ENCODE results near the gene SIN3A. TPM values are rescaled to one million over a fixed set of nuclear protein-coding genes. Genes with fewer than 3 reads are reported as not detected.

The SIN3A gene
- total RNA-seq, 1 experiment from 2014 or later = 24.9 TPM

DNA sequence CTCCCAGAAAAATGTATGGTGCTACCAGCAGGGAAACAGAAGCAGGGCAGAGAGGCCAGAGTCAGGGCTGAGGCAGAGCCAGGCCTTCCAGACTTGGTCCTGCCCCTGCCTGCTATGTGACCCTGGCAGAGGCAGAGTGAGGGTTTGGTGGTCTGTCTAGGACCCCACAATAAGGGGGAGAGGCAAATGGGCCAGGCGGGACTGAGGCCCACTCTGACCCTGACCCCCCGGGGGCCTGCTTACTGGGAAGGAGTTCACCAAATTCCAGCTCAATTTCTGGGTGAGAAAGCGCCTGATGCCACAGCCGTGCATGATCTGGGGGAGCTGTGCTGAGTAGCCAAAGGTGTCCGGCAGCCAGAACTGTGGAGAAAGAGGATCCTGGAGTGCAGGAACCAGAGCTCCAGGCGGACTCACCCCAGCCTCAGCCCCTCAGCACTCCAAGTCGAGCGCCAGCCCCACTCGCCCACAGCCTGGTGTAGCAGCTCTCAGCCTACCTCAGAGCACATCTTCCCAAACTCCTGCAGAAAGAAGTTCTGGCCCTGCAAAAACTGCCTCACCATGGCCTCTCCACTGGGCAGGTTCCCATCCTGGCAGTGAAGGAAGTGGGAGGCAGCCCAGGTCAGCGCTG is 90.0 kb downstream of the SIN3A start:
- no peaks in the 10 kb centered on the region for H3K9me3 ChIP-seq (ENCODE audit: low read length)
- no peaks in the 10 kb centered on the region for H3F3A ChIP-seq (ENCODE audit: low read length, unreplicated experiment)
- H3K27me3 ChIP-seq (ENCODE audit: low read length) = no peaks in the 10 kb centered on the region
- BruUV-seq (replicated peaks) = no TSS peak
- no peak overlapping the region for H3K4me3 ChIP-seq (ENCODE audit: low read length)
- ATAC-seq = no peak
- no peak overlapping the region for H2AFZ ChIP-seq (ENCODE audit: low read length)
- no peaks in the 10 kb centered on the region for H3K9me2 ChIP-seq (replicated peaks; ENCODE audit: low read length)
- CTCF ChIA-PET = no interaction called here
- H3K27ac ChIP-seq (ENCODE audit: low read length) = no peak overlapping the region
- TF ChIP-seq EZH2phosphoT487 (IDR thresholded peaks at IDR 0.05; ENCODE audit: borderline replicate concordance, low read length) (no peak), EZH2 (IDR thresholded peaks at IDR 0.05; ENCODE audit: low read length, unreplicated experiment) (no peak)
- TF ChIP-seq, protein P1, sequence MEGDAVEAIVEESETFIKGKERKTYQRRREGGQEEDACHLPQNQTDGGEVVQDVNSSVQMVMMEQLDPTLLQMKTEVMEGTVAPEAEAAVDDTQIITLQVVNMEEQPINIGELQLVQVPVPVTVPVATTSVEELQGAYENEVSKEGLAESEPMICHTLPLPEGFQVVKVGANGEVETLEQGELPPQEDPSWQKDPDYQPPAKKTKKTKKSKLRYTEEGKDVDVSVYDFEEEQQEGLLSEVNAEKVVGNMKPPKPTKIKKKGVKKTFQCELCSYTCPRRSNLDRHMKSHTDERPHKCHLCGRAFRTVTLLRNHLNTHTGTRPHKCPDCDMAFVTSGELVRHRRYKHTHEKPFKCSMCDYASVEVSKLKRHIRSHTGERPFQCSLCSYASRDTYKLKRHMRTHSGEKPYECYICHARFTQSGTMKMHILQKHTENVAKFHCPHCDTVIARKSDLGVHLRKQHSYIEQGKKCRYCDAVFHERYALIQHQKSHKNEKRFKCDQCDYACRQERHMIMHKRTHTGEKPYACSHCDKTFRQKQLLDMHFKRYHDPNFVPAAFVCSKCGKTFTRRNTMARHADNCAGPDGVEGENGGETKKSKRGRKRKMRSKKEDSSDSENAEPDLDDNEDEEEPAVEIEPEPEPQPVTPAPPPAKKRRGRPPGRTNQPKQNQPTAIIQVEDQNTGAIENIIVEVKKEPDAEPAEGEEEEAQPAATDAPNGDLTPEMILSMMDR (conservative IDR thresholded peaks at IDR 0.05; ENCODE audit: low read depth, low read length) = no peak
- no peaks in the 10 kb centered on the region for H4K20me1 ChIP-seq (ENCODE audit: low read length)
- DNase-seq = no peak
- intact Hi-C loops (cut with micrococcal nuclease) = loop anchor here (10.0 kb wide), 1 partner anchor 283 kb away; the partner anchor contains the start of genes IMP3 and SNX33
- no peak overlapping the region for H3K9ac ChIP-seq (ENCODE audit: low read length)
- peaks cover 13% of the 10 kb centered on the region for H3K36me3 ChIP-seq (ENCODE audit: low read depth, low read length)
- POLR2A ChIA-PET (ENCODE audit: unreplicated experiment) = interaction anchor here (0.5 kb wide), 1 partner anchor 30 kb away, joined by 12 read pairs; no protein-coding TSS in a partner anchor
- H3K4me1 ChIP-seq (ENCODE audit: insufficient read depth, low read length) = no peaks in the 10 kb centered on the region
- H3K79me2 ChIP-seq (ENCODE audit: low read length) = 0 out of 2 replicates have a peak, but pooled peaks cover under 1% of the 10 kb centered on the region
- no peak overlapping the region for H3K4me2 ChIP-seq (ENCODE audit: low read length)

DNA sequence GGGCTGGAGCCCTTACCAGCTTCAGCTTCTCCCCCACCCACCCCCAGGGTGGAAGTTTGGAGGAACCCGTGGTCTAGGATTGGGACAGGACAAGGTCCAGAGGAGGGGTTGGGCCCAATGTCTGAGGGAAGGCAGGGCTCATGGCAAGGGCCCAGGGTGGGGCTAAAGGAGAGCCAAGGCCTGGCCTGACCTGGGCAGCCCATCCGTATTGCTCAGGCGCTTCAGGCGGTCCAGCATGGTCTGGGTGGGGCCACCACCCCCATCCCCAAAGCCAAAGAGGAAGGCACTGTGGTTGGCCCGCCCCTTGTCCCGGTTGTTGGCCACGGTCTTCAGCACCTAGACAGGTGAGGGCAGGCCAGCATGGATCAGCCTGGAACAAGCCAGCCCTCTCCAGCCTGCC is 90.6 kb downstream of the SIN3A start:
- Histone ChIP-seq H3K79me2 (ENCODE audit: low read length) (no peaks in the 10 kb centered on the region), H3K27me3 (ENCODE audit: low read length) (no peaks in the 10 kb centered on the region), H3F3A (ENCODE audit: low read length, unreplicated experiment) (no peaks in the 10 kb centered on the region), H4K20me1 (ENCODE audit: low read length) (no peaks in the 10 kb centered on the region), H3K36me3 (ENCODE audit: low read depth, low read length) (peaks cover 11% of the 10 kb centered on the region), H3K9ac (ENCODE audit: low read length) (no peak overlapping the region), H3K9me2 (replicated peaks; ENCODE audit: low read length) (no peaks in the 10 kb centered on the region), H3K4me1 (ENCODE audit: insufficient read depth, low read length) (no peaks in the 10 kb centered on the region), H3K27ac (ENCODE audit: low read length) (no peak overlapping the region), H2AFZ (ENCODE audit: low read length) (no peak overlapping the region), H3K9me3 (ENCODE audit: low read length) (no peaks in the 10 kb centered on the region), H3K4me3 (ENCODE audit: low read length) (no peak overlapping the region), H3K4me2 (ENCODE audit: low read length) (no peak overlapping the region)
- DNase-seq = no peak
- POLR2A ChIA-PET (ENCODE audit: unreplicated experiment) = no interaction called here
- intact Hi-C loops (cut with micrococcal nuclease) = loop anchor here (10.0 kb wide), 1 partner anchor 284 kb away; the partner anchor contains the start of genes IMP3 and SNX33
- CTCF ChIA-PET = no interaction called here
- ATAC-seq = no peak
- TF ChIP-seq EZH2 (IDR thresholded peaks at IDR 0.05; ENCODE audit: low read length, unreplicated experiment) (no peak), EZH2phosphoT487 (IDR thresholded peaks at IDR 0.05; ENCODE audit: borderline replicate concordance, low read length) (no peak)
- TF ChIP-seq, protein P1 (conservative IDR thresholded peaks at IDR 0.05; ENCODE audit: low read depth, low read length) = no peak
- no TSS peak for BruUV-seq (replicated peaks)

DNA sequence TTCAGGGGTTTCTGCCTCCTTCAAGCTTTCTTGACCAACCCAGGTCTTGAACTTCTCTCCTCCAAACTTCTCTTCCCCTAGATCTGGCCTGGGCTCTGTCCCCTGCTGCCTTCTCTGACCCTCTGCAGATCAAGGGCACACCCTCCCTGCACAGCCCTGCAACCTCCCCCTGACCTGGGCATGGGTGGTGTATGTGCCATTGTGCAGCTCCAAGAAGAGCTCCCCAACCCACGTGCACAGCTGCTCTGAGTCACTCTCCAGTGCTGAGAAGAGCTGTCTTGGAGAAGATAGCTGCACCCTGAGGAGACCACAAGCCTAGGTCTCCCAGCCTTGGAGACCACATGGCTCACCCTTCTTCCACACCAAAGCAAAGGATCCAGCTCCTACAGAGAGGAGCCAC is 91.1 kb downstream of the SIN3A start:
- no peak overlapping the region for H3K9ac ChIP-seq (ENCODE audit: low read length)
- TF ChIP-seq, protein P1 (conservative IDR thresholded peaks at IDR 0.05; ENCODE audit: low read depth, low read length) = no peak
- TF ChIP-seq EZH2 (IDR thresholded peaks at IDR 0.05; ENCODE audit: low read length, unreplicated experiment) = no peak
- no peak for TF ChIP-seq EZH2phosphoT487 (IDR thresholded peaks at IDR 0.05; ENCODE audit: borderline replicate concordance, low read length)

More for the DNA sequence above, 91.1 kb downstream of the SIN3A start:
- no peak for ATAC-seq
- no peaks in the 10 kb centered on the region for H3K79me2 ChIP-seq (ENCODE audit: low read length)
- H3F3A ChIP-seq (ENCODE audit: low read length, unreplicated experiment) = no peaks in the 10 kb centered on the region
- H3K36me3 ChIP-seq (ENCODE audit: low read depth, low read length) = peaks cover 11% of the 10 kb centered on the region
- no peak overlapping the region for H3K27ac ChIP-seq (ENCODE audit: low read length)
- ChIA-PET CTCF (no interaction called here), POLR2A (ENCODE audit: unreplicated experiment) (no interaction called here)
- no TSS peak for BruUV-seq (replicated peaks)
- intact Hi-C loops (cut with micrococcal nuclease) = loop anchor here (10.0 kb wide), 1 partner anchor 284 kb away; the partner anchor contains the start of genes IMP3 and SNX33
- H3K9me2 ChIP-seq (replicated peaks; ENCODE audit: low read length) = no peaks in the 10 kb centered on the region
- no peaks in the 10 kb centered on the region for H4K20me1 ChIP-seq (ENCODE audit: low read length)
- no peaks in the 10 kb centered on the region for H3K27me3 ChIP-seq (ENCODE audit: low read length)
- DNase-seq = no peak
- no peaks in the 10 kb centered on the region for H3K4me1 ChIP-seq (ENCODE audit: insufficient read depth, low read length)
- no peak overlapping the region for H3K4me3 ChIP-seq (ENCODE audit: low read length)
- H3K4me2 ChIP-seq (ENCODE audit: low read length) = no peak overlapping the region
- no peak overlapping the region for H2AFZ ChIP-seq (ENCODE audit: low read length)
- no peaks in the 10 kb centered on the region for H3K9me3 ChIP-seq (ENCODE audit: low read length)

Data from PC-3 (cell line).